Hypothalamus (tissue), 51 donors: ENCODE results near the gene SGTB.

Source experiments
- DNase-seq, 51 donors: peaks; one replicate each; lab custom pipeline; 2025; lab: John Stamatoyannopoulos, UW

Gene SGTB

GRCh38 chr5:65721720-65722574, at the start of gene SGTB, which contains the start of gene NLN:
Gene SGTB (minus strand): TSS chr5:65722109. CDS start chr5:65720807, 1,302 bp downstream.
Gene NLN (plus strand): TSS chr5:65722205. CDS start chr5:65722374, 169 bp downstream.
- peak in 50 of 51 donors; percentile 31 to 95 (median 79) for DNase-seq

- DNase-seq, result peak in 1 of 51 donors; percentile 31
Measured at GRCh38 chr5:65771266-65771665, 49.4 kb upstream of the SGTB start.

GRCh38 chr5:65769539-65769938, 47.6 kb upstream of the SGTB start:
- no peak for DNase-seq

GRCh38 chr5:65768723-65769346, 46.9 kb upstream of the SGTB start:
- no peak for DNase-seq

GRCh38 chr5:65767565-65767964, 45.7 kb upstream of the SGTB start:
- no peak for DNase-seq

GRCh38 chr5:65766781-65767180, 44.9 kb upstream of the SGTB start:
- no peak for DNase-seq

GRCh38 chr5:65766175-65766574, 44.3 kb upstream of the SGTB start:
- no peak for DNase-seq

- no peak for DNase-seq
Measured at GRCh38 chr5:65765582-65765981, 43.7 kb upstream of the SGTB start.

- no peak for DNase-seq
Measured at GRCh38 chr5:65762234-65762633, 40.3 kb upstream of the SGTB start.

- peak in 33 of 51 donors; percentile 3 to 72 (median 30) for DNase-seq
Measured at GRCh38 chr5:65760504-65761275, 38.8 kb upstream of the SGTB start.

- no peak for DNase-seq
Measured at GRCh38 chr5:65758546-65759144, 36.7 kb upstream of the SGTB start.

GRCh38 chr5:65753189-65753588, 31.3 kb upstream of the SGTB start:
- no peak for DNase-seq

- no peak for DNase-seq
Measured at GRCh38 chr5:65750938-65751337, 29.0 kb upstream of the SGTB start.

GRCh38 chr5:65749956-65750355, 28.0 kb upstream of the SGTB start:
- no peak for DNase-seq

- DNase-seq, result no peak
Measured at GRCh38 chr5:65749221-65749844, 27.4 kb upstream of the SGTB start.

- DNase-seq, result peak in 2 of 51 donors; percentile 0 to 24
Measured at GRCh38 chr5:65742565-65743231, 20.8 kb upstream of the SGTB start.

- DNase-seq, result no peak
Measured at GRCh38 chr5:65739162-65739561, 17.3 kb upstream of the SGTB start.

- DNase-seq, result no peak
Measured at GRCh38 chr5:65738305-65738704, 16.4 kb upstream of the SGTB start.

GRCh38 chr5:65737842-65738241, 15.9 kb upstream of the SGTB start:
- no peak for DNase-seq

- DNase-seq, result no peak
Measured at GRCh38 chr5:65736011-65736410, 14.1 kb upstream of the SGTB start.
